NB4 (cell line): ENCODE data around the gene USP3.

ENCODE experiments used
- DNase-seq: peaks from one replicate; pipeline ENCODE4 v3.0.0; 2010; ENCODE audit warnings: low read depth
- H3K4me3 ChIP-seq: one replicate; pipeline ENCODE4 v1.5.1; 2011; ENCODE audit warnings: mild to moderate bottlenecking, low read depth, low read length, moderate library complexity
- MYC ChIP-seq: IDR thresholded peaks from 2 replicates; pipeline ENCODE4 v1.6.1; 2011; ENCODE audit warnings: low read depth, low read length
- POLR2A ChIP-seq: IDR thresholded peaks from 2 replicates; pipeline ENCODE4 v1.6.1; 2011; ENCODE audit warnings: mild to moderate bottlenecking; ENCODE audit not compliant: insufficient read length; ENCODE audit errors: extremely low read depth
- TF ChIP-seq, protein P1 (sequence below): IDR thresholded peaks from one replicate; pipeline ENCODE4 v1.5.1; 2012; ENCODE audit warnings: low read depth, low read length
- TF ChIP-seq, protein P2 (sequence below): IDR thresholded peaks from 2 replicates; pipeline ENCODE4 v1.6.1; 2011; ENCODE audit warnings: low read depth, low read length

Gene USP3

DNA sequence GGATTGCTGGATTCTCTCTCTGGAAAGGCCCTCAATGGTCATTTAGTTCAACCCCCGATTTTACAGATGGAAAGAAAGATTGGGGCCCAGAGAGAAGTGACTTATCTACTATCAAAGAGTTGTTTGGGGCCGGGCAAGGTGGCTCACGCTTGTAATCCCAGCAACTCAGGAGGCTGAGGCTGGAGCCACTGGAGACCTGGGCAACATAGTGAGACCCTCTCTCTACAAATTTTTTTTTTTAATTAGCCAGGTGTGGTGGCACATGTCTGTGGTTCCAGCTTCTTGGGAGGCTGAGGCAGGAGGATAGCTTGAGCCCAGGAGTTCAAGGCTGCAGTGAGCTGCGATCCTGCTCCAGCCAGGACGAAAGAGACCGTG is 5.2 kb upstream of the USP3 start:
- H3K4me3 ChIP-seq = no peak overlapping the region
- no peak for DNase-seq
- TF ChIP-seq, protein P1, sequence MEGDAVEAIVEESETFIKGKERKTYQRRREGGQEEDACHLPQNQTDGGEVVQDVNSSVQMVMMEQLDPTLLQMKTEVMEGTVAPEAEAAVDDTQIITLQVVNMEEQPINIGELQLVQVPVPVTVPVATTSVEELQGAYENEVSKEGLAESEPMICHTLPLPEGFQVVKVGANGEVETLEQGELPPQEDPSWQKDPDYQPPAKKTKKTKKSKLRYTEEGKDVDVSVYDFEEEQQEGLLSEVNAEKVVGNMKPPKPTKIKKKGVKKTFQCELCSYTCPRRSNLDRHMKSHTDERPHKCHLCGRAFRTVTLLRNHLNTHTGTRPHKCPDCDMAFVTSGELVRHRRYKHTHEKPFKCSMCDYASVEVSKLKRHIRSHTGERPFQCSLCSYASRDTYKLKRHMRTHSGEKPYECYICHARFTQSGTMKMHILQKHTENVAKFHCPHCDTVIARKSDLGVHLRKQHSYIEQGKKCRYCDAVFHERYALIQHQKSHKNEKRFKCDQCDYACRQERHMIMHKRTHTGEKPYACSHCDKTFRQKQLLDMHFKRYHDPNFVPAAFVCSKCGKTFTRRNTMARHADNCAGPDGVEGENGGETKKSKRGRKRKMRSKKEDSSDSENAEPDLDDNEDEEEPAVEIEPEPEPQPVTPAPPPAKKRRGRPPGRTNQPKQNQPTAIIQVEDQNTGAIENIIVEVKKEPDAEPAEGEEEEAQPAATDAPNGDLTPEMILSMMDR = no peak
- TF ChIP-seq MYC (no peak), POLR2A (no peak)
- TF ChIP-seq, protein P2, sequence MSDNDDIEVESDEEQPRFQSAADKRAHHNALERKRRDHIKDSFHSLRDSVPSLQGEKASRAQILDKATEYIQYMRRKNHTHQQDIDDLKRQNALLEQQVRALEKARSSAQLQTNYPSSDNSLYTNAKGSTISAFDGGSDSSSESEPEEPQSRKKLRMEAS = no peak

DNA sequence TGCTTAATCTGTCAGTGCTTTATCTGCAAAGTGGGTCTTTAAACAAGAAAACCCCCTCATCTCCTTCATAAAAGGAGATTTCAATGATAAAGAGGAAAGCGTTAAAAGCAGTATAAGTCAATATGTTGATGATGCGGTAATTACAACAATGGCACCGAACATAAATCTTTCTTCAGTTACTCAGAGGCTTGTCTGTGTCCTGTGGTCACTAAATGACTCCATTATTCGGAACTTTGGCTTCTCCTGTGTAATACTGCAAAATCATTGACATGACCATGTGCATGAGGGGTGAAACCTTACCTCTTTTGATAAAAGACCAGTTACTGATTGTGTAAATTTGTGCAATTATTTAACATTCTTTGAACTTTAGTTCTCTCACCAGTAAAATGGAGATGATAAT is 4.8 kb upstream of the USP3 start:
- no peak for TF ChIP-seq POLR2A
- TF ChIP-seq, protein P2 = no peak
- TF ChIP-seq, protein P1 = no peak
- no peak for TF ChIP-seq MYC

DNA sequence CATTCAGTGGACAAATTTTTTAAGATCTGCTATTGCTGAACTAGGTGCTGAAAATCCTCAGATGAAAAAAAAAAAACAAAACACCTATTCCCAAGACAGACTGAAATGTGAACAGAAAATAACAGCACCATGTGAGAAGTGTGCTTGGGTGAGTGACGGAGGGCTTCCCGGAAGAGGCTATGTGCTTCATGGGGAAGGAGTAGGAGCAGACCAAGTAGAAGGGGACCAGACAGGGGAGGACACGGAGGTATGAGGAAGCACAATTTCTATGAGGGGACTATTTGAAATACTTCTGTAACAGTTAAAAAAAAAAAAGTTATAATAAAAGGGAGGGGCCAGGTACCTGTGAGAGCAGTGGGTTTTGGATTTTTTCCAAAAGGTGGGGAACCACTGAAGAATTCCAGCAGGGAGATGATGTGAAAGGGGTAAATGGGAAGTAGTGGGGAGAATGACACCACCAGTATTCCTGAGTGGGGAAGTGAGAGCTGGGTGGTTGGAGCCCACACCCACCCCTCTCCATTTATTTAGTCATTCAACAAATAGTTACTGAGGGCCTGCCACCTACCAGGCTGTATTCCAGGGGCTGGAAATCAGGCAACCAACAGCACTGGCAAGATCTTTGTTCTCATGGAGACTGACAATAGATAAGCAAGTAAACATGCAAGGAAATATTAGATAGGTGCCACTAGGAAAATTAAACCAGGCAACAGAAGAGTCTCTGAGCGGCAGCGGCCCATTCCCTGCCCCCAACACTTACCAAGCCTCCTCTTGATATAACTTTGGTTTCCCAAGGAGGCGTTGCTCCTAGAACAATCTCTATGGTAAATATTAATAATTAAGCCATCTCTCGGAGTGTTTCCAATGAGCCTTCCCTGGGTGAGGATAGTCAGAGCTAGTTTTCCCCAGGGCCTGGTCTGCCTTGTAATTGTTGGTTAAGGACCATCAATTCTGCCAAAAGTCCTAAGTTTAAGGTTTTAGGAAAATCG is 3.8 kb upstream of the USP3 start:
- no peak for DNase-seq
- TF ChIP-seq POLR2A (no peak), MYC (no peak)
- TF ChIP-seq, protein P2 = no peak
- TF ChIP-seq, protein P1 = no peak
- H3K4me3 ChIP-seq = no peak overlapping the region

More for the DNA sequence above, 4.8 kb upstream of the USP3 start:
- no peak for DNase-seq
- H3K4me3 ChIP-seq = no peak overlapping the region

DNA sequence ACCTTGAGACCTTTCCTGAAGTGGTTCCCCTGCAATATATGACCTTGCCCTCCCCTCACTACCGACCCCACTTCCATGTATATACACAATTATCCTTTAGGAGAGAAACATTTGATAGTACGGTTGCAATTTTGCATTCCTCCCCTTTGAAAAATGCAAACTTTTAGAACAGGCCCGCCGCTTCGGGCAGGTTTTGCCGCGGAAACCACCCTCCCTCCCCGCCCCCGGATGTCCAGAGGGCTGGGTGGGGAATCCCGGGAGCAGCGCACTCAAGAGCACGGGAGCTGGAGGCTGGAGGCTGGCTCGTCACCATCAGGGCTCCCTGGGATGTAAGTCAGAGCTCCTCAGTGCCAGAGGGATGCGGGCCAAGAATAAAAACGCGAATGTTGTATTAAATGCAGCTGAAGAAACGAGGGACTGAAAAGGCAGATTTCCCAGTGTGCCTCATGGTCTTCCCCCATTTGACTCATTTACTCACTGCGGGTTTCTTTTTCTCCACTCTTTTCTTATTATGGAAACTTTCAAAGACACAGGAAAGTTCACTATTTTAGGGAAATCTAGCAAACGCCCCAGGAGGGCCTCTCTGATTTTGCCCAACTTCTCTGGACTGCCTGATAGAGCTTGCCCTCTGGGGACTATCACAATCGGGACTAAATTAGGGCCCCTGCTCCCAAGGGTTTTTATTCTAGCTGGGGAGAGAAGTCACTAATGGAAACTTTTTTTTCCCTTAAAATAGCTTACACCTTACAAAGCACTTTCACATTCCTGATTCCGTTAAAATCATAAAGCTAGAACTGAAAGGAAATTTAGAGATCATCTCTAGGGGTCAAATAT is 2.9 kb upstream of the USP3 start:
- H3K4me3 ChIP-seq = no peak overlapping the region
- no peak for TF ChIP-seq MYC
- no peak for TF ChIP-seq POLR2A
- DNase-seq = no peak

DNA sequence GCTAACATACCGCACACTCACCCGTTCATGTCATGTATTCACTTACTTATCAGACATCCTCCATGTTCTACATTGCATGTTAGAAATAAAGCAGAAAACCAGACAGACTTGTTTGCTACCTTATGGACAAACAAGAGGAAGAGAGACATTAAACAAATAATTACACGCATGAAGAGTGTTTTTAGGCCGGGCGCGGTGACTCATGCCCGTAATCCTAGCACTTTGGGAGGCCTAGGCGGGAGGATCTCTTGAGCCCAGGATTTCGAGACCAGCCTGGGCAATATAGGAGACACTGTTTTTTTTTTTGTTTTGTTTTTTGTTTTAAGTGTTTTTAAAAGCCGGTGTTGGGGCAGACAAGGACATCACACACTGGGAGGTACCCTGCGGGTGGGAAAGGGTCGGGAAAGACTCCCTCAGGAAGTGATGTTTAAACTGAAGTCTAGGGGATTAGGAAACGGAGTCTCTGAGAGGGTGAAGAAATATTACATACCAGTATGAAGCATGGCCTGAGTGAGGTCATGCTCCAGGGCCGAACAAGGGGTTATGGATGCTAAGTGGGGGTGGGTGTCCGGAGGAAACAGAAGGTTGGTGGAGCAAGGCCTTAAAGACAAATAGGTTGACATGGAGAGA is 2.1 kb upstream of the USP3 start:
- H3K4me3 ChIP-seq = no peak overlapping the region
- no peak for DNase-seq
- TF ChIP-seq, protein P2 = no peak
- TF ChIP-seq POLR2A (no peak), MYC (no peak)
- TF ChIP-seq, protein P1 = no peak
